DOHH2 (cell line): Measurements from ENCODE around the gene CNTNAP5.

Experiments used
- EZH2phosphoT487 ChIP-seq: fragments of 200-600 bp; sonication (generic); IDR thresholded peaks from 2 replicates; pipeline ENCODE4 v1.6.1; 2017; ENCODE audit warnings: borderline replicate concordance, mild to moderate bottlenecking, antibody characterized with exemption, low read length, moderate library complexity, mixed read lengths
- TF ChIP-seq, protein P1 (sequence below): fragments of 200-600 bp; sonication (generic); IDR thresholded peaks from one replicate; pipeline ENCODE4 v1.5.1; 2014; ENCODE audit warnings: antibody characterized with exemption, mild to moderate bottlenecking, low read depth, low read length; ENCODE audit not compliant: poor library complexity, severe bottlenecking

- TF ChIP-seq, protein P1, sequence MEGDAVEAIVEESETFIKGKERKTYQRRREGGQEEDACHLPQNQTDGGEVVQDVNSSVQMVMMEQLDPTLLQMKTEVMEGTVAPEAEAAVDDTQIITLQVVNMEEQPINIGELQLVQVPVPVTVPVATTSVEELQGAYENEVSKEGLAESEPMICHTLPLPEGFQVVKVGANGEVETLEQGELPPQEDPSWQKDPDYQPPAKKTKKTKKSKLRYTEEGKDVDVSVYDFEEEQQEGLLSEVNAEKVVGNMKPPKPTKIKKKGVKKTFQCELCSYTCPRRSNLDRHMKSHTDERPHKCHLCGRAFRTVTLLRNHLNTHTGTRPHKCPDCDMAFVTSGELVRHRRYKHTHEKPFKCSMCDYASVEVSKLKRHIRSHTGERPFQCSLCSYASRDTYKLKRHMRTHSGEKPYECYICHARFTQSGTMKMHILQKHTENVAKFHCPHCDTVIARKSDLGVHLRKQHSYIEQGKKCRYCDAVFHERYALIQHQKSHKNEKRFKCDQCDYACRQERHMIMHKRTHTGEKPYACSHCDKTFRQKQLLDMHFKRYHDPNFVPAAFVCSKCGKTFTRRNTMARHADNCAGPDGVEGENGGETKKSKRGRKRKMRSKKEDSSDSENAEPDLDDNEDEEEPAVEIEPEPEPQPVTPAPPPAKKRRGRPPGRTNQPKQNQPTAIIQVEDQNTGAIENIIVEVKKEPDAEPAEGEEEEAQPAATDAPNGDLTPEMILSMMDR = no peak
- TF ChIP-seq EZH2phosphoT487 = no peak
These were observed 855.9 kb downstream of the CNTNAP5 start for GRCh38 chr2:124880995-124881394.
